Breast epithelium (tissue), 3 donors: ENCODE data around the gene LEO1.

Source experiments
- CTCF ChIP-seq, 3 donors: fragments of 450-650 bp; IDR thresholded peaks; one replicate each; pipeline ENCODE4 v1.5.1; 2016 to 2017; ENCODE audit warnings: antibody characterized with exemption in 3 of 3, mild to moderate bottlenecking in 3 of 3, moderate library complexity in 3 of 3
- POLR2A ChIP-seq: fragments of 450-650 bp; IDR thresholded peaks from one replicate; pipeline ENCODE4 v1.6.1; 2016; ENCODE audit warnings: antibody characterized with exemption, mild to moderate bottlenecking, moderate library complexity

GRCh38 chr15:51909584-51909983 is 62.0 kb downstream of the LEO1 start:
- TF ChIP-seq CTCF (IDR thresholded peaks at IDR 0.05) (no peak), POLR2A (no peak)
